Dendritic cell treated with granulocyte-macrophage colony-stimulating factor and Interleukin-4, amounts not matched to agents 40 ng/mL and 50 ng/mL, for 4 days (primary cell): Measurements from ENCODE around the gene SLC2A13.
"Not testable (repeated sequence)": the region's sequence is repeated elsewhere in the genome, so short reads cannot be mapped to it uniquely, and the experiment has no call there.

ENCODE experiments used
- H3K27ac Mint-ChIP-seq: one replicate; pipeline ENCODE4 v1.8.0; 2022; ENCODE audit warnings: mild to moderate bottlenecking, mixed read lengths
- H3K27me3 Mint-ChIP-seq: one replicate; pipeline ENCODE4 v1.8.0; 2022; ENCODE audit warnings: mild to moderate bottlenecking, mixed read lengths
- H3K36me3 Mint-ChIP-seq: one replicate; pipeline ENCODE4 v1.8.0; 2022; ENCODE audit warnings: low read depth, mixed read lengths
- H3K4me1 Mint-ChIP-seq: one replicate; pipeline ENCODE4 v1.8.0; 2022; ENCODE audit warnings: low read depth, mixed read lengths
- H3K4me3 Mint-ChIP-seq: one replicate; pipeline ENCODE4 v1.8.0; 2022; ENCODE audit warnings: mild to moderate bottlenecking, moderate library complexity, mixed read lengths
- H3K9me3 Mint-ChIP-seq: one replicate; pipeline ENCODE4 v1.8.0; 2022; ENCODE audit warnings: mixed read lengths
- intact Hi-C: fragments of 100-400 bp; cut with micrococcal nuclease; formaldehyde crosslinking; loops from one replicate; pipeline ENCODE4 v1.15.0; 2022

Gene SLC2A13

DNA sequence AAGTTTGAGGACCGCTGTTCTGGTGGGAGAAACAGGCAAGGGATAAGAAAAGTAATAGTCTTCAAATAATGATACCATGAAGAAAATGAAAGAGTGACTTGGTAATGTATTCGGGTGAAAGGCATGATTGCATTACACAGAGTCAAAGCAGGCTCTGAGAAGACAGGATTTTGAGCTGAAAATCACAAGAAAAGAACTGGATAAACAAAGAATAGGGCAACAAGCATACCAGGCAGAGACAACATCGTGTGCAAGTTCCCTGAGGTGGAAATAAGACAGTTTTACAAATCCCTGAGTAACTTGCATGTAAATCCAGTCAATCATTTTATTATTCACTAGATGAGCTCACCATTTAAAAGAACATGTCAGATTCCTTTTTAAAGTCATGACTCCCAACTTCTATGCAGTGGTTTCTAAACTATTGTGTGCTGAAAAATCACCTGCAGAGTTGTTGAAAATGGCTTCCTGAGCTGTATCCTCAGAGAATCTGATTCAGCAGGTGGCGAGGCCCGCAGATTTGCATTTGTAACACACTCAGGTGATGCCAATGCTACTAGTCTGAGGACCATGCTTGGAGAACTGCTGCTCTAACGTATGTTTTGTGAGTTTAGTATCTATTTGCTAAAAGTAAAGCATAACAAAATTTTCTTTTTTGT lies 353.3 kb downstream of the SLC2A13 start:
- intact Hi-C loops: no loop called here
- Mint-ChIP-seq H3K4me1 (no peaks in the 10 kb centered on the region), H3K9me3 (no peaks in the 10 kb centered on the region), H3K4me3 (no peak overlapping the region), H3K27me3 (no peaks in the 10 kb centered on the region), H3K27ac (no peak overlapping the region), H3K36me3 (no peaks in the 10 kb centered on the region)

DNA sequence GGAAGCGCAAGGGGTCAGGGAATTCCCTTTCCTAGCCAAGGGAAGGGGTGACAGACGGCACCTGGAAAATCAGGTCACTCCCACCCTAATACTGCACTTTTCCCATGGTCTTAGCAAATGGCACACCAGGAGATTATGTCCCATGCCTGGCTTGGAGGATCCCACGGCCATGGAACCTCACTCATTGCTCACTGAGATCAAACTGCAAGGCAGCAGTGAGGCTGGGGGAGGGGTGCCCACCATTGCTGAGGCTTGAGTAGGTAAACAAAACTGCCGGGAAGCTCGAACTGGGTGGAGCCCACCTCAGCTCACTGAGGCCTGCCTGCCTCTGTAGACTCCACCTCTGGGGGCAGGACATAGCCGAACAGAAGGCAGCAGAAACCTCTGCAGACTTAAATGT lies 359.7 kb downstream of the SLC2A13 start:
- H3K36me3 Mint-ChIP-seq, H3K27me3 Mint-ChIP-seq, intact Hi-C loops, H3K4me3 Mint-ChIP-seq, H3K4me1 Mint-ChIP-seq, H3K27ac Mint-ChIP-seq: not testable (repeated sequence)
- peaks cover 21% of the 10 kb centered on the region for H3K9me3 Mint-ChIP-seq

DNA sequence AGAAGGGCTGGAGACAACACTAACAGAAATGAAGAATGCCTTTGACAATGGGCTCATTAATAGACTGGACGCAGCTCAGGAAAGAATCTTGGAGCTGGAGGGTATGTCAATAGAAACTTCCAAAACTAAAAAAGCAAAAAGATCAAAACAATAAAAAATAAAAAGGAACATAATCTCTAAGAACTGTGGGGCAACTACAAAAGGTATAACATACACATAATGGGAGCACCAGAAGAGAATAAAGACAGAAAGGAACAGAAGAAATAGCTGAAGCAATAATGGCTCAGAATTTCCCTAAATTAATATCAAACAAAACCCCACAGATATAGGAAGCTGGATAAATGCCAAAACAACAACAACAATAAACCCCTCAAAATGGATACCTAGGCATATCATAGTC lies 362.2 kb downstream of the SLC2A13 start:
- intact Hi-C loops: no loop called here
- peaks cover 21% of the 10 kb centered on the region for H3K9me3 Mint-ChIP-seq
- H3K27ac Mint-ChIP-seq: no peak overlapping the region
- no peaks in the 10 kb centered on the region for H3K27me3 Mint-ChIP-seq
- H3K36me3 Mint-ChIP-seq: no peaks in the 10 kb centered on the region
- no peak overlapping the region for H3K4me3 Mint-ChIP-seq
- no peaks in the 10 kb centered on the region for H3K4me1 Mint-ChIP-seq

DNA sequence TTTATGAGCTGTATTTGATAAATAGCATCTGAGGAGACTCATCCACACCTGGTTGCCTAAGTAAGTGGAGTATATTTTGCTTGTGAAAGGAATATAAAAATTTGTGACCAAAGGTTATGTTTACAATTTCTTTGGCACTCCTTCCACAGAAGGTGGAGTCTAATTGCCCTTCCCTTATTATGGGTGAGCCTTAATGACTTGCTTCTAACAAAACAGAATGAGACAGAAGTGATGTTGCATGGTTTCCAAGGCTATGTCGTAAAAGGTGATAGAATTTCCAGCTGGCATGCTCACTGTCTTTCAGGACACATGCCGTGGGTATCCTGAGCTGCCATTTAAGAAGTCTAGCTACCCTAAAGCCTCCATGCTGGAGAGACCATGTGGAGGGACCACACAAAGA lies 369.5 kb downstream of the SLC2A13 start:
- Mint-ChIP-seq H3K4me1 (no peaks in the 10 kb centered on the region), H3K27me3 (no peaks in the 10 kb centered on the region), H3K4me3 (no peak overlapping the region), H3K27ac (no peak overlapping the region), H3K9me3 (peaks cover 39% of the 10 kb centered on the region), H3K36me3 (no peaks in the 10 kb centered on the region)
- intact Hi-C loops: no loop called here

DNA sequence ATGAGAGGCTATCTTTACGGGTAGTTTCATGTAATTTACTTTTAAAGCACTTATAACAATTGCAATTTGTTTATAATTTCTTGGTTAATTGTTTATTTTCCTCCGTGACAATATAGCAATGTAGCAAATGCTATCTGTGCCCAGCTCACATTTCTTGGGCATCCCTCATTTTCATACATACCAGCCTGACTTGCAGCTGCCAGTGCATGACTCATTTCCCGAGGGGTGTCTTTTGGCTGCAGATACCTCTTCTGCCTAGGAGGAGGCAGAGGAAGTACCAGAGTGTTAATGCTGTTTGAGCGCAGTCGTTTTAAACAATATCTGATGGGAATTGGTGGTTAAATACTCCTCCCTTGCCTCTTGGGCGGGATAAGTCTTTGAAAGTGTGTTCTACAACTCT lies 382.1 kb downstream of the SLC2A13 start:
- Mint-ChIP-seq H3K4me1 (no peaks in the 10 kb centered on the region), H3K27ac (no peak overlapping the region), H3K4me3 (no peak overlapping the region), H3K9me3 (peaks cover 5% of the 10 kb centered on the region), H3K36me3 (no peaks in the 10 kb centered on the region), H3K27me3 (no peaks in the 10 kb centered on the region)
- intact Hi-C loops: no loop called here

GRCh38 chr12:39722504-39722903 lies 383.4 kb downstream of the SLC2A13 start:
- intact Hi-C loops: no loop called here
- Mint-ChIP-seq H3K27ac (no peak overlapping the region), H3K4me3 (no peak overlapping the region), H3K36me3 (no peaks in the 10 kb centered on the region), H3K9me3 (no peaks in the 10 kb centered on the region), H3K27me3 (no peaks in the 10 kb centered on the region), H3K4me1 (no peaks in the 10 kb centered on the region)

GRCh38 chr12:39713552-39713951 lies 392.3 kb downstream of the SLC2A13 start:
- no peaks in the 10 kb centered on the region for H3K27me3 Mint-ChIP-seq
- peaks cover 11% of the 10 kb centered on the region for H3K9me3 Mint-ChIP-seq

GRCh38 chr12:39712334-39712733 lies 393.5 kb downstream of the SLC2A13 start:
- Mint-ChIP-seq H3K27ac (no peak overlapping the region), H3K36me3 (no peaks in the 10 kb centered on the region), H3K9me3 (peaks cover 11% of the 10 kb centered on the region), H3K4me1 (no peaks in the 10 kb centered on the region), H3K4me3 (no peak overlapping the region), H3K27me3 (no peaks in the 10 kb centered on the region)
- intact Hi-C loops: no loop called here

More at GRCh38 chr12:39713552-39713951, 392.3 kb downstream of the SLC2A13 start:
- H3K4me3 Mint-ChIP-seq: no peak overlapping the region
- no peak overlapping the region for H3K27ac Mint-ChIP-seq
- H3K4me1 Mint-ChIP-seq: no peaks in the 10 kb centered on the region
- intact Hi-C loops: no loop called here
- no peaks in the 10 kb centered on the region for H3K36me3 Mint-ChIP-seq
